IMR-90 (cell line): ENCODE measurements around the gene NEAT1. TPM values are rescaled to one million over a fixed set of nuclear protein-coding genes. Genes with fewer than 3 reads are reported as not detected.

Experiments
- ATAC-seq: fragments of 200-7000 bp; cut with Tn5 transposase; 2 replicates; pipeline ENCODE4 v1.9.1; 2020; ENCODE audit warnings: low read depth, mild to moderate bottlenecking, moderate library complexity
- BruUV-seq: library from RNA; stranded (reverse); fragments of 400-500 nt; replicated peaks from 2 replicates; lab custom pipeline; 2021; lab: Mats Ljungman, UMichigan
- CTCF ChIA-PET: fragments of 300-600 bp; formaldehyde crosslinking; extraction: SDS; loops from one replicate; lab custom pipeline; 2021; ENCODE audit warnings: antibody characterized with exemption; lab: Yijun Ruan, JAX
- POLR2A ChIA-PET: fragments of 300-600 bp; sonication (Branson Sonifier 250); formaldehyde crosslinking; loops from one replicate; lab custom pipeline; 2022; ENCODE audit warnings: antibody characterized with exemption; ENCODE audit not compliant: unreplicated experiment; lab: Charles Lee
- DNase-seq: peaks from one replicate; pipeline ENCODE4 v3.0.0; 2013
- H2AFZ ChIP-seq: replicated peaks from 2 replicates; pipeline ENCODE3; 2013; ENCODE audit warnings: low read length, mild to moderate bottlenecking; ENCODE audit not compliant: poor library complexity
- H2AK5ac ChIP-seq: 2 replicates; pipeline ENCODE4 v1.6.1; 2013; ENCODE audit warnings: low read depth, low read length, inconsistent platforms
- H2AK9ac ChIP-seq: replicated peaks from 2 replicates; pipeline ENCODE3; 2013; ENCODE audit warnings: mild to moderate bottlenecking, low read depth, low read length, moderate library complexity; ENCODE audit not compliant: poor library complexity
- H2BK120ac ChIP-seq: 2 replicates; pipeline ENCODE4 v1.6.1; 2013; ENCODE audit warnings: low read depth, low read length, inconsistent platforms
- H2BK15ac ChIP-seq: 3 replicates; pipeline ENCODE4 v1.6.1; 2013; ENCODE audit warnings: low read depth, low read length, inconsistent platforms
- H2BK20ac ChIP-seq: 2 replicates; pipeline ENCODE4 v1.6.1; 2013; ENCODE audit warnings: low read depth, mild to moderate bottlenecking, inconsistent platforms, low read length, moderate library complexity
- H2BK5ac ChIP-seq: 2 replicates; pipeline ENCODE4 v1.6.1; 2013; ENCODE audit warnings: mild to moderate bottlenecking, low read depth, low read length, inconsistent platforms; ENCODE audit not compliant: poor library complexity, severe bottlenecking
- H3K14ac ChIP-seq: replicated peaks from 2 replicates; pipeline ENCODE4 v1.6.1; 2013; ENCODE audit warnings: low read depth, low read length, inconsistent platforms
- H3K18ac ChIP-seq: 2 replicates; pipeline ENCODE4 v1.6.1; 2013; ENCODE audit warnings: low read depth, low read length, control low read depth
- H3K23ac ChIP-seq: 2 replicates; pipeline ENCODE4 v1.6.1; 2013; ENCODE audit warnings: low read depth, low read length, inconsistent platforms
- H3K27ac ChIP-seq: 2 replicates; pipeline ENCODE4 v1.5.1; 2013; ENCODE audit warnings: mild to moderate bottlenecking, control low read depth, low read length; ENCODE audit not compliant: insufficient read depth
- H3K27me3 ChIP-seq: 2 replicates; pipeline ENCODE4 v1.6.1; 2013; ENCODE audit warnings: low read length; ENCODE audit not compliant: control insufficient read depth, insufficient read depth
- H3K36me3 ChIP-seq: 2 replicates; pipeline ENCODE4 v1.6.1; 2013; ENCODE audit warnings: low read length, mixed read lengths; ENCODE audit not compliant: control insufficient read depth, insufficient read depth
- H3K4ac ChIP-seq: 2 replicates; pipeline ENCODE4 v1.6.1; 2013; ENCODE audit warnings: low read depth, low read length, inconsistent platforms
- H3K4me1 ChIP-seq: 2 replicates; pipeline ENCODE4 v1.6.1; 2013; ENCODE audit warnings: low read length, mixed read lengths; ENCODE audit not compliant: control insufficient read depth, insufficient read depth
- H3K4me2 ChIP-seq: 2 replicates; pipeline ENCODE4 v1.6.1; 2013; ENCODE audit warnings: low read depth, mild to moderate bottlenecking, control low read depth, low read length, moderate library complexity
- H3K4me3 ChIP-seq: 2 replicates; pipeline ENCODE4 v1.5.1; 2013; ENCODE audit warnings: low read depth, mild to moderate bottlenecking, control low read depth, low read length, moderate library complexity; ENCODE audit not compliant: insufficient read depth
- H3K56ac ChIP-seq: 2 replicates; pipeline ENCODE4 v1.6.1; 2013; ENCODE audit warnings: low read length, inconsistent platforms; ENCODE audit not compliant: insufficient read depth; ENCODE audit errors: extremely low read depth
- H3K79me1 ChIP-seq, 2 experiments: 2 replicates each; pipeline ENCODE4 v1.6.1; 2013; ENCODE audit warnings: low read length in 2 of 2, inconsistent platforms in 1 of 2, low read depth in 1 of 2
- H3K9ac ChIP-seq: 2 replicates; pipeline ENCODE4 v1.6.1; 2013; ENCODE audit warnings: low read depth, low read length, control low read depth
- H3K9me1 ChIP-seq: 2 replicates; pipeline ENCODE4 v1.6.1; 2013; ENCODE audit warnings: low read length, inconsistent platforms; ENCODE audit not compliant: insufficient read depth
- H3K9me3 ChIP-seq: 2 replicates; pipeline ENCODE4 v1.6.1; 2013; ENCODE audit warnings: low read length; ENCODE audit not compliant: control insufficient read depth, insufficient read depth
- H4K20me1 ChIP-seq: 2 replicates; pipeline ENCODE4 v1.6.1; 2013; ENCODE audit warnings: low read length, inconsistent platforms; ENCODE audit not compliant: insufficient read depth
- H4K5ac ChIP-seq: 2 replicates; pipeline ENCODE4 v1.6.1; 2013; ENCODE audit warnings: mild to moderate bottlenecking, low read depth, low read length, control low read depth
- H4K8ac ChIP-seq, 2 experiments: 2 replicates each; pipeline ENCODE4 v1.6.1; 2013; ENCODE audit warnings: low read depth in 2 of 2, low read length in 2 of 2, control low read depth in 1 of 2, inconsistent platforms in 1 of 2
- H4K91ac ChIP-seq: 2 replicates; pipeline ENCODE4 v1.6.1; 2013; ENCODE audit warnings: low read depth, low read length, inconsistent platforms; ENCODE audit not compliant: insufficient read depth
- CEBPB ChIP-seq: IDR thresholded peaks from 2 replicates; pipeline ENCODE4 v1.6.1; 2012; ENCODE audit warnings: low read depth, low read length, improper control_type of control experiment
- FOS ChIP-seq: fragments of 150-350 bp; IDR thresholded peaks from 2 replicates; pipeline ENCODE4 v1.6.1; 2016; ENCODE audit warnings: low read depth, low read length
- MXI1 ChIP-seq: IDR thresholded peaks from 2 replicates; pipeline ENCODE4 v1.6.1; 2012; ENCODE audit warnings: low read depth, mild to moderate bottlenecking, low read length, moderate library complexity, borderline replicate concordance
- NFE2L2 ChIP-seq: fragments of 150-350 bp; IDR thresholded peaks from 2 replicates; pipeline ENCODE4 v1.6.1; 2016; ENCODE audit warnings: low read depth, mild to moderate bottlenecking, low read length
- RAD21 ChIP-seq: IDR thresholded peaks from 2 replicates; pipeline ENCODE4 v1.6.1; 2012; ENCODE audit warnings: low read length, improper control_type of control experiment
- WGBS, 2 experiments: methylation state at CpG; one replicate each; pipeline versions ENCODE4 v1.1.5 to v1.1.7; 2013; ENCODE audit warnings: missing lambda C conversion rate in 2 of 2; ENCODE audit not compliant: insufficient read length in 1 of 2; ENCODE audit errors: extremely low coverage in 2 of 2; 5-methylcytosine and 5-hydroxymethylcytosine counted together
- dilution Hi-C: fragments of 300-500 bp; cut with HindIII; formaldehyde crosslinking; loops from one replicate; pipeline ENCODE4 v1.14.3; 2018; ENCODE audit warnings: low sequenced_read_pairs; ENCODE audit not compliant: unreplicated experiment
- in situ Hi-C: fragments of 300-500 bp; cut with MboI; formaldehyde crosslinking; loops from 3 replicates; pipeline ENCODE4 v1.14.3; 2019; ENCODE audit warnings: low sequenced_read_pairs, inconsistent platforms, mixed read lengths
- intact Hi-C: fragments of 100-400 bp; cut with micrococcal nuclease; formaldehyde crosslinking; loops from 2 replicates; pipeline ENCODE4 v1.10.0; 2022
- polyA plus RNA-seq, 3 experiments: library from polyadenylated mRNA; depleted of rRNA; stranded (reverse); fragments of >200 nt; gene quantifications; 2 replicates each; pipeline ENCODE4 v1.2.3, GENCODE V29; 2012; ENCODE audit warnings: low replicate concordance in 1 of 3
- total RNA-seq: library from RNA; depleted of rRNA; stranded (reverse); fragments of >200 nt; gene quantifications from 2 replicates; pipeline ENCODE4 v1.2.3, GENCODE V29; 2012

NEAT1 gene
- total and polyA plus RNA-seq, 2 of the 4 experiments (the other 2 are of a cell fraction) = 30.1 to 114 TPM

DNA sequence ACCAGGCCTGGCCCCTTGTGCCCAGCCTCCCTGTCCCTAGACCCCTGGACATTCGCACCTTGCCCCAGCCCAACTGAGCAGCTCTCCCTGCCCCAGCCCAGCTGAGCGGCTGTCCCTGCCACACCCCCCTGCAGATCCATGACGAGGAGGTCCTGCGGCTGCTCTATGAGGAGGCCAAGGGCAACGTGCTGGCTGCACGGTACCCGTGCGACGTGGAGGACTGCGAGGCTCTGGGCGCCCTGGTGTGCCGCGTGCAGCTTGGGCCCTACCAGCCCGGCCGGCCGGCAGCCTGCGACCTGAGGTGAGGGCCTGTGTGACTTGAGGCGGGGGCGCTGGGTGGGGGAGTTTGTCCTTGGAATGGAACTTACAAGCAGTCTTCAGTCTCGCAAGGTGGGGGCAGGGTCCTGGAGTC lies 28.5 kb upstream of the NEAT1 start:
- no peak overlapping the region for H3K9ac ChIP-seq
- H4K5ac ChIP-seq = no peak overlapping the region
- peaks cover 8% of the 10 kb centered on the region; the same call in 1 of the 2 replicates for H4K20me1 ChIP-seq
- no peak overlapping the region for H2AFZ ChIP-seq
- dilution Hi-C loops = no loop called here
- no TSS peak for BruUV-seq
- H3K4me3 ChIP-seq = no peak overlapping the region
- no peak overlapping the region for H2BK15ac ChIP-seq
- CTCF ChIA-PET = interaction anchor here (0.6 kb wide), 1 partner anchor 12 kb away, joined by 7 read pairs; no protein-coding TSS in a partner anchor
- H3K27ac ChIP-seq = no peak overlapping the region
- H3K4me2 ChIP-seq = no peak overlapping the region
- ATAC-seq (no peak), DNase-seq (no peak)
- H3K23ac ChIP-seq = no peak overlapping the region
- no peak overlapping the region for H2BK5ac ChIP-seq
- no peak overlapping the region for H4K8ac ChIP-seq
- no peaks in the 10 kb centered on the region for H3K9me3 ChIP-seq
- H3K79me1 ChIP-seq = peaks cover 6 to 75% of the 10 kb centered on the region in 2 experiments; a peak in 3 of 4 replicates
- in situ Hi-C loops = no loop called here
- H4K91ac ChIP-seq = no peak overlapping the region
- H2BK20ac ChIP-seq = no peak overlapping the region
- H3K4me1 ChIP-seq = peaks cover 18% of the 10 kb centered on the region
- no peak overlapping the region for H3K14ac ChIP-seq
- intact Hi-C loops = no loop called here
- H2AK9ac ChIP-seq = peak overlapping the region; percentile 81
- peaks cover 11% of the 10 kb centered on the region for H3K9me1 ChIP-seq
- H3K27me3 ChIP-seq = no peaks in the 10 kb centered on the region
- TF ChIP-seq NFE2L2 (no peak), MXI1 (no peak), RAD21 (no peak), CEBPB (no peak), FOS (no peak)
- H3K56ac ChIP-seq = no peak overlapping the region
- POLR2A ChIA-PET = interaction anchor here (0.9 kb wide), 1 partner anchor 108 kb away, joined by 3 read pairs; no protein-coding TSS in a partner anchor
- H2AK5ac ChIP-seq = no peak overlapping the region
- H2BK120ac ChIP-seq = no peak overlapping the region
- H3K4ac ChIP-seq = no peak overlapping the region
- 100% methylated on average over 1 of the region's 20 CpGs; no CpG with 5 or more reads in 1 of the 2 experiments for whole genome bisulfite sequencing, 2 experiments
- peaks cover 51% of the 10 kb centered on the region for H3K36me3 ChIP-seq
- no peak overlapping the region for H3K18ac ChIP-seq
